Motor neuron (in vitro differentiated cells): Measurements from ENCODE around the gene TOP3B. TPM values are rescaled to one million over a fixed set of nuclear protein-coding genes. Genes with fewer than 3 reads are reported as not detected.

ENCODE experiments used
- ATAC-seq, 8 experiments: fragments of 200-7000 bp; cut with Tn5 transposase; replicated peaks in 6 of 8; 2 replicates each; pipeline ENCODE4 v1.8.0; 2021; ENCODE audit warnings: mild to moderate bottlenecking in 8 of 8, moderate library complexity in 8 of 8
- H3K27ac ChIP-seq, 2 donors: fragments of 250-450 bp; sonication (Bioruptor Pico); 2 replicates each; pipeline ENCODE4 v1.9.0; 2021; ENCODE audit warnings: antibody characterized with exemption in 2 of 2, mild to moderate bottlenecking in 2 of 2, moderate library complexity in 1 of 2
- H3K4me1 ChIP-seq, 2 donors: fragments of 250-450 bp; sonication (Bioruptor Pico); replicated peaks in 1 of 2; 2 replicates each; pipeline ENCODE4 v1.6.1; 2021; ENCODE audit warnings: antibody characterized with exemption in 2 of 2, mild to moderate bottlenecking in 2 of 2, moderate library complexity in 1 of 2
- H3K4me3 ChIP-seq, 5 donors: fragments of 250-450 bp; sonication (Bioruptor Pico); 2 replicates each; pipeline ENCODE4 v1.9.0; 2021; ENCODE audit warnings: antibody characterized with exemption in 5 of 5, mild to moderate bottlenecking in 5 of 5, moderate library complexity in 4 of 5
- WGBS, 10 experiments: fragments of 450-650 bp; shearing (Covaris generic); methylation state at CpG; one replicate each; pipeline ENCODE4 v1.0.0; 2022; 5-methylcytosine and 5-hydroxymethylcytosine counted together
- in situ Hi-C, 9 experiments: fragments of 400-800 bp; cut with MboI; loops; one replicate each; pipeline ENCODE4 v1.15.0; 2021; ENCODE audit warnings: low sequenced_read_pairs in 9 of 9, low pct_unique_long_range_greater_than_20kb in 2 of 9; ENCODE audit not compliant: unreplicated experiment in 9 of 9
- total RNA-seq, 8 experiments: library from RNA; unstranded; fragments of 300-600 nt; gene quantifications; 2 replicates each; pipeline versions ENCODE4 v1.2.3 to v1.2.4, GENCODE V29; 2022

TOP3B gene
- total RNA-seq, 8 experiments from 2014 or later, result 8.7 to 46.8 (median 20.5) TPM

- peak overlapping the region; percentile 30 to 33 for H3K27ac ChIP-seq
- no peak overlapping the region for H3K4me3 ChIP-seq
- no peaks in the 10 kb centered on the region for H3K4me1 ChIP-seq
- in situ Hi-C loops, result no loop called here
- ATAC-seq, result no peak
- WGBS, 10 experiments, result 80 to 100% (median 89%) methylated on average over 1 to 3 of the region's 18 CpGs; no CpG with 5 or more reads in 3 of the 10 experiments
Observed at GRCh38 chr22:21970800-21971617, 11.6 kb downstream of the TOP3B start.

GRCh38 chr22:21970037-21970799, 12.4 kb downstream of the TOP3B start:
- Histone ChIP-seq H3K4me3 (no peak overlapping the region), H3K27ac (peak overlapping the region; percentile 30 to 53), H3K4me1 (no peaks in the 10 kb centered on the region)
- in situ Hi-C loops, result no loop called here
- ATAC-seq, result no peak
- 17 to 100% (median 83%) methylated on average over 1 to 9 of the region's 19 CpGs; no CpG with 5 or more reads in 5 of the 10 experiments for WGBS, 10 experiments

- in situ Hi-C loops, result no loop called here
- Histone ChIP-seq H3K4me1 (no peaks in the 10 kb centered on the region), H3K27ac (no peak overlapping the region), H3K4me3 (no peak overlapping the region)
- 40 to 100% (median 100%) methylated on average over 1 to 3 of the region's 5 CpGs; no CpG with 5 or more reads in 4 of the 10 experiments for WGBS, 10 experiments
- no peak for ATAC-seq
Observed at GRCh38 chr22:21968452-21969129, 14.0 kb downstream of the TOP3B start.

- Histone ChIP-seq H3K27ac (peak overlapping the region in 1 of 2 donors; percentile 30), H3K4me1 (no peaks in the 10 kb centered on the region), H3K4me3 (no peak overlapping the region)
- in situ Hi-C loops, result no loop called here
- 87 to 100% (median 100%) methylated on average over 1 to 3 of the region's 7 CpGs; no CpG with 5 or more reads in 7 of the 10 experiments for WGBS, 10 experiments
- ATAC-seq, result no peak
Observed at GRCh38 chr22:21967693-21968271, 14.8 kb downstream of the TOP3B start.

GRCh38 chr22:21966643-21967516, 15.7 kb downstream of the TOP3B start:
- Histone ChIP-seq H3K4me1 (no peaks in the 10 kb centered on the region), H3K27ac (peak overlapping the region in 1 of 2 donors; percentile 30), H3K4me3 (no peak overlapping the region)
- 84 to 100% (median 93%) methylated on average over 1 to 12 of the region's 16 CpGs; no CpG with 5 or more reads in 3 of the 10 experiments for WGBS, 10 experiments
- in situ Hi-C loops, result no loop called here
- ATAC-seq, result no peak

GRCh38 chr22:21965762-21966288, 16.8 kb downstream of the TOP3B start:
- Histone ChIP-seq H3K4me1 (no peaks in the 10 kb centered on the region), H3K27ac (peak overlapping the region in 1 of 2 donors; percentile 52), H3K4me3 (no peak overlapping the region)
- 91 to 100% (median 100%) methylated on average over 1 to 5 of the region's 6 CpGs; no CpG with 5 or more reads in 1 of the 10 experiments for WGBS, 10 experiments
- no peak for ATAC-seq
- in situ Hi-C loops, result no loop called here

GRCh38 chr22:21964918-21965484, 17.6 kb downstream of the TOP3B start:
- ATAC-seq, result no peak
- in situ Hi-C loops, result no loop called here
- no peak overlapping the region for H3K4me3 ChIP-seq
- 60 to 100% (median 96%) methylated on average over 1 to 3 of the region's 6 CpGs; no CpG with 5 or more reads in 5 of the 10 experiments for WGBS, 10 experiments
- no peaks in the 10 kb centered on the region for H3K4me1 ChIP-seq
- H3K27ac ChIP-seq, result peak overlapping the region in 1 of 2 donors; percentile 36

GRCh38 chr22:21964234-21964633, 18.4 kb downstream of the TOP3B start:
- in situ Hi-C loops, result no loop called here

GRCh38 chr22:21963790-21964211, 18.8 kb downstream of the TOP3B start:
- 60 to 100% (median 87%) methylated on average over 1 to 9 of the region's 19 CpGs; no CpG with 5 or more reads in 4 of the 10 experiments for WGBS, 10 experiments
- no peak overlapping the region for H3K4me3 ChIP-seq
- in situ Hi-C loops, result no loop called here
- no peak for ATAC-seq
- no peaks in the 10 kb centered on the region for H3K4me1 ChIP-seq
- H3K27ac ChIP-seq, result no peak overlapping the region

More at GRCh38 chr22:21964234-21964633, 18.4 kb downstream of the TOP3B start:
- Histone ChIP-seq H3K4me3 (no peak overlapping the region), H3K4me1 (no peaks in the 10 kb centered on the region), H3K27ac (peak overlapping the region in 1 of 2 donors; percentile 27)
- WGBS, 10 experiments, result 100% methylated on average over 1 to 4 of the region's 15 CpGs; no CpG with 5 or more reads in 6 of the 10 experiments
- ATAC-seq, result peak in 1 of 8 experiments; percentile 10

GRCh38 chr22:21963286-21963685, 19.3 kb downstream of the TOP3B start:
- H3K27ac ChIP-seq, result no peak overlapping the region
- H3K4me3 ChIP-seq, result no peak overlapping the region
- in situ Hi-C loops, result no loop called here
- no peak for ATAC-seq
- 88 to 100% (median 99%) methylated on average over 2 to 7 of the region's 7 CpGs; no CpG with 5 or more reads in 6 of the 10 experiments for WGBS, 10 experiments
- H3K4me1 ChIP-seq, result no peaks in the 10 kb centered on the region

GRCh38 chr22:21962655-21962949, 20.0 kb downstream of the TOP3B start:
- peak overlapping the region in 1 of 2 donors; percentile 44 for H3K27ac ChIP-seq
- no peak for ATAC-seq
- no peak overlapping the region for H3K4me3 ChIP-seq
- H3K4me1 ChIP-seq, result no peaks in the 10 kb centered on the region
- 86 to 100% (median 94%) methylated on average over 1 to 3 of the region's 11 CpGs; no CpG with 5 or more reads in 5 of the 10 experiments for WGBS, 10 experiments
- in situ Hi-C loops, result no loop called here
